GM12864 (cell line): Measurements from ENCODE around the gene ACVR1B.

ENCODE experiments used
- DNase-seq: peaks from one replicate; pipeline ENCODE4 v3.0.0-alpha.2; 2011; ENCODE audit warnings: low read depth
- H3K4me3 ChIP-seq: 2 replicates; pipeline ENCODE4 v1.5.1; 2011; ENCODE audit warnings: mild to moderate bottlenecking, low read depth, low read length, control low read depth
- CTCF ChIP-seq: IDR thresholded peaks from 2 replicates; pipeline ENCODE4 v1.5.1; 2011; ENCODE audit warnings: low read depth, mild to moderate bottlenecking, moderate library complexity, low read length, control low read depth, inconsistent platforms; ENCODE audit errors: missing control alignments

The ACVR1B gene

GRCh38 chr12:51938726-51939125 lies 12.8 kb upstream of the ACVR1B start:
- TF ChIP-seq CTCF = no peak
- H3K4me3 ChIP-seq = no peak overlapping the region
- no peak for DNase-seq

- H3K4me3 ChIP-seq = no peak overlapping the region
- TF ChIP-seq CTCF = no peak
- DNase-seq = no peak
Measured at GRCh38 chr12:51941011-51941581, 10.4 kb upstream of the ACVR1B start.

GRCh38 chr12:51941604-51942003 lies 9.9 kb upstream of the ACVR1B start:
- no peak overlapping the region for H3K4me3 ChIP-seq
- no peak for TF ChIP-seq CTCF
- no peak for DNase-seq

GRCh38 chr12:51942056-51942455 lies 9.4 kb upstream of the ACVR1B start:
- no peak for TF ChIP-seq CTCF
- DNase-seq = no peak
- no peak overlapping the region for H3K4me3 ChIP-seq

- no peak overlapping the region for H3K4me3 ChIP-seq
- TF ChIP-seq CTCF = no peak
- no peak for DNase-seq
Measured at GRCh38 chr12:51942501-51943000, 8.9 kb upstream of the ACVR1B start.

GRCh38 chr12:51943346-51943745 lies 8.2 kb upstream of the ACVR1B start:
- DNase-seq = no peak
- TF ChIP-seq CTCF = no peak
- no peak overlapping the region for H3K4me3 ChIP-seq

GRCh38 chr12:51944608-51945233 lies 6.8 kb upstream of the ACVR1B start:
- no peak for TF ChIP-seq CTCF
- H3K4me3 ChIP-seq = no peak overlapping the region
- DNase-seq = no peak
